HG02885 (cell line): ENCODE measurements around the gene SOX11.

ENCODE experiments used
- ATAC-seq: cut with Tn5 transposase; IDR thresholded peaks from one replicate; pipeline ENCODE4 v1.9.1; 2021; ENCODE audit warnings: mild to moderate bottlenecking; ENCODE audit not compliant: unreplicated experiment, poor library complexity

Gene SOX11

GRCh38 chr2:5691221-5691984, 781 bp upstream of the SOX11 start:
- no peak for ATAC-seq

DNA sequence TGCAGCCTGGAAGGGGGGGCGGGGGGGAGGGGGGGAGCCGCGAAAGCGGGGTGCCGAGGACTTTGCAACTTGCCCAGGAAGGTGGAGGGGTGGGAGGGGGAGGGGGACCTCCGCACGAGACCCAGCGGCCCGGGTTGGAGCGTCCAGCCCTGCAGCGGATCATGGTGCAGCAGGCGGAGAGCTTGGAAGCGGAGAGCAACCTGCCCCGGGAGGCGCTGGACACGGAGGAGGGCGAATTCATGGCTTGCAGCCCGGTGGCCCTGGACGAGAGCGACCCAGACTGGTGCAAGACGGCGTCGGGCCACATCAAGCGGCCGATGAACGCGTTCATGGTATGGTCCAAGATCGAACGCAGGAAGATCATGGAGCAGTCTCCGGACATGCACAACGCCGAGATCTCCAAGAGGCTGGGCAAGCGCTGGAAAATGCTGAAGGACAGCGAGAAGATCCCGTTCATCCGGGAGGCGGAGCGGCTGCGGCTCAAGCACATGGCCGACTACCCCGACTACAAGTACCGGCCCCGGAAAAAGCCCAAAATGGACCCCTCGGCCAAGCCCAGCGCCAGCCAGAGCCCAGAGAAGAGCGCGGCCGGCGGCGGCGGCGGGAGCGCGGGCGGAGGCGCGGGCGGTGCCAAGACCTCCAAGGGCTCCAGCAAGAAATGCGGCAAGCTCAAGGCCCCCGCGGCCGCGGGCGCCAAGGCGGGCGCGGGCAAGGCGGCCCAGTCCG, 540 bp downstream of the SOX11 start:
- ATAC-seq = no peak

DNA sequence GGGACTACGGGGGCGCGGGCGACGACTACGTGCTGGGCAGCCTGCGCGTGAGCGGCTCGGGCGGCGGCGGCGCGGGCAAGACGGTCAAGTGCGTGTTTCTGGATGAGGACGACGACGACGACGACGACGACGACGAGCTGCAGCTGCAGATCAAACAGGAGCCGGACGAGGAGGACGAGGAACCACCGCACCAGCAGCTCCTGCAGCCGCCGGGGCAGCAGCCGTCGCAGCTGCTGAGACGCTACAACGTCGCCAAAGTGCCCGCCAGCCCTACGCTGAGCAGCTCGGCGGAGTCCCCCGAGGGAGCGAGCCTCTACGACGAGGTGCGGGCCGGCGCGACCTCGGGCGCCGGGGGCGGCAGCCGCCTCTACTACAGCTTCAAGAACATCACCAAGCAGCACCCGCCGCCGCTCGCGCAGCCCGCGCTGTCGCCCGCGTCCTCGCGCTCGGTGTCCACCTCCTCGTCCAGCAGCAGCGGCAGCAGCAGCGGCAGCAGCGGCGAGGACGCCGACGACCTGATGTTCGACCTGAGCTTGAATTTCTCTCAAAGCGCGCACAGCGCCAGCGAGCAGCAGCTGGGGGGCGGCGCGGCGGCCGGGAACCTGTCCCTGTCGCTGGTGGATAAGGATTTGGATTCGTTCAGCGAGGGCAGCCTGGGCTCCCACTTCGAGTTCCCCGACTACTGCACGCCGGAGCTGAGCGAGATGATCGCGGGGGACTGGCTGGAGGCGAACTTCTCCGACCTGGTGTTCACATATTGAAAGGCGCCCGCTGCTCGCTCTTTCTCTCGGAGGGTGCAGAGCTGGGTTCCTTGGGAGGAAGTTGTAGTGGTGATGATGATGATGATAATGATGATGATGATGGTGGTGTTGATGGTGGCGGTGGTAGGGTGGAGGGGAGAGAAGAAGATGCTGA, 1.4 kb downstream of the SOX11 start:
- no peak for ATAC-seq

GRCh38 chr2:5694306-5694705, 2.1 kb downstream of the SOX11 start:
- ATAC-seq = no peak

GRCh38 chr2:5695654-5696403, 3.6 kb downstream of the SOX11 start:
- no peak for ATAC-seq

DNA sequence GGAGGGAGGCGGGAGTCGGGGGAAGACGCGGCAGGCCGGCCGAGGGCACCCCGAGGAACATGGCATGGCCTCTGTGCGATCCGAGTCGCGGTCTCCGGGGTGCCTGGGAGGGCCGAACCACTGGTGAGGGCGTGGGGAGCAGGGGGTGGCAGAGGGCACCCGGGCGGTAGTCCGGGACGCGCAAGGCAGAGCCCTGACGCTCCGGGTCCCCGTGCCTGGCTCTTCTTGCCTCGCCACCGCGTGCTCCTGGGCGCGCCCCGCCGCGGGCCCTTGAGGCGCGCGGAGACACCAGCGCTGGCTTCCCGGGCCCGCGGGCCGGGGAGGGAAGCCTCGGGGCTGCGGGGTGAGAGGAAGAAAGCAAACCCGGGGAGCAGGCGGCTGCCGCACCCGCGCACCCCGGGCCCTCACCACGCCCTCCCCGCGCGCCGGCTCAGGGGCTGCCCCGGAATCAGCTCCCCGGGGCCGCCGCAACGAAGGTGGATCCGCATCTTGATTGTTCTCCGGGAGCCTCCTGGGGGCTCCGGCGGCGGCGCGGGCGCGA, 4.3 kb downstream of the SOX11 start:
- no peak for ATAC-seq

- no peak for ATAC-seq
Observed at GRCh38 chr2:5696945-5697521, 4.8 kb downstream of the SOX11 start.

- ATAC-seq = no peak
Observed at GRCh38 chr2:5697562-5697961, 5.4 kb downstream of the SOX11 start.

DNA sequence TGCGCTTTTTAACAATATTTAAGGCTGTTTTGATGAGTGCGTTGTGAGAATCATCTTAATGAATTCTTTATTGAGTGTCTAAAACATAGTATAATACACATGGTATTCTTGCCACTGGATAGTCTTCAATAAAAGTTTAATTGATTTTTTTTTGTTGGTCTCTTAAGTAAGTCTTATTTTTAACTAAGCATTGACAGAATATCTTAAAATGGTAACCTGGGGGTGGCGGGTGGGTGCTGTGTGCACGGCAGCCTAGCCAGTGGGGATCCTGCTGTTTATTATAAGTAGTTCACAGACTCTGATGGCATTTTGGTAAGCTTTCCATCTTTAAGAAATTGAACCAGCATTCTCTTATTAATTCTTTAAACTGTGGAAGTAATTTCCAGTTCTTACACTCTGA, 6.0 kb downstream of the SOX11 start:
- ATAC-seq = no peak

DNA sequence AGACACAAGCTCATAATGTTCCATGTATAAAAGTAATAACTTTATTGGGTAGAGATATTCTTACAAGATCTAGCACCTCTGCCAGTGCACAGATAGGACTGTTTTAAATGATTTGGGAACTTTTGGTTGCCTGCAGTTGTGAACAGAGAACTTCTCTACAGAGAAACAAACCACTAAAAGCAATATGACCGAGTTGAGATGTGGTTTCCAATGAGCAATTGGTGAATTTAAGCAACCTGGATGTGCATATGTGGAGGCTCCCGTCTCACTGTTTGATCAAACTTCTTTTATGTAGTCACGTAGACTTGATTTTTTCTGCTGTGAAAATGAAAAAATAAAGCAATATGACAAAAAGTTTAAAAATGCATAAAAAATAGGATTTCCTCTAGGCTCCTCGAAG, 7.8 kb downstream of the SOX11 start:
- ATAC-seq = no peak

GRCh38 chr2:5700551-5700950, 8.4 kb downstream of the SOX11 start:
- ATAC-seq = no peak

DNA sequence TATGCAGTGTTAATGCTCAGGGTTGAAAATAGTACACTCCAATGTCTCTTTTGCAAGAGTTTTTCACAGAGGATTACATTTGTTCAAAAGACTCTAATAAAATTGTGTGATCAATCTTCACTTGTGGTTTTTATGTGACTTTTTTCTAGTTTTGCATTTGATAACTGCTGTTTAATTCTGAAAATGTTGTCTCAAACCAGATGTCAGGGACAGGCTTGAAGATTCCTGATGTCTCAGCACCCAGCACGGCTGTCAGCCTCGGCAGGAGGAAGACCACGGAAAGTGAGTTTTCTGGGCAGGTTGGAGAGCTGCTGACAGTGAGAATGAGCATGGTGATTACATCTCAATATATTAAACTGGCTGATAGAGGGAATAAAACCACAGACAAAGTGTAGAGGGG, 9.1 kb downstream of the SOX11 start:
- ATAC-seq = no peak

GRCh38 chr2:5703166-5703565, 11.0 kb downstream of the SOX11 start:
- no peak for ATAC-seq

DNA sequence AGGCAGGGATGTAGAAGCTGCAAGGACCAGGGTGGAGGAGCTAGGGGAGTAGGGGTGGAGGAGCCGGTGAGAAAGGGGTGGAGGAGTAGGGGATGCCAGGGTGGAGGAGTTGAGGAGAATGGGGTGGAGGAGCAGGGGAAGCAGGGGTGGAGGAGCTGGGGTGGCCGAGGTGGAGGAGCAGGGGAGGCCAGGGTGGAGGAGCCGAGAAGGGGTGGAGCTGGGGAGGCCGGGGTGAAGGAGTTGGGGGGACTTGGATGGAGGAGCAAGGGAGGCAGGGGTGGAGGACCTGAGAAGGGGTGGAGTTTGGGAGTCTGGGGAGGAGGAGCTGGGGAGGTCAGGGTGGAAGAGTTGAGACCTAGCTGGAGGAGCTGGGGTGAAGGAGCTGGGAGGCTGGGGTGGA, 13.3 kb downstream of the SOX11 start:
- no peak for ATAC-seq

- no peak for ATAC-seq
Observed at GRCh38 chr2:5706717-5707455, 14.7 kb downstream of the SOX11 start.

- no peak for ATAC-seq
Observed at GRCh38 chr2:5710615-5711014, 18.4 kb downstream of the SOX11 start.

GRCh38 chr2:5713101-5713500, 20.9 kb downstream of the SOX11 start:
- ATAC-seq = no peak

DNA sequence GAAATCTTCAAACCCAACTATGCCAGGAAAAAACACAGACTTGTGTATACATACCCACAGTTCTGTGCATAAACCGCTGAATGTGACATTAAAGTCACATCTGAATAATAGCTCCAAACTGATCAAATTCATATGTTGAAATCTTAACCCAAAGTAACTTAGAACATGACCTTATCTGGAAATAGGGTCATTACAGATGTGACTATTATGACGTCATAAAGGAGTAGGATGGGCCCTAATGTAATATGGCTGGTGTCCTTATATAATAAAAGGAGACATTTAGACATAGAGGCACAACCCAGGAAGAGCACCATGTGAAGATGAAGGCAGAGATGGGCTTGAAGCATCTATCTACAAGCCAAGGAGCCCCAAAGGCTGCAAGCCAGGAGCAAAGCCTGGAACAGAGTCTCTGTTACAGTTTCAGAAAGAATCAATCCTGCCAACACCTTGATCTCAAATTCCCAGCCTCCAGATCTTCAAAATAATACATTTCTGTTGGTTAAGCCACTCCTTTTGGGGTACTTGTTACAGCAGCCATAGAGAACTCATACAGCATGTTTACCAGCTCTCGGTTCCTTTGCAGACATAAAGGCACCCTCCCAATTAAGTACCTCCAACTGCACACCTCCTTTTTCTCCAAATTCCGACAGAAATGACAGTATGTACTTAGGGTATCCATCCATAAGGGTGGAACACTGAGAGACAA, 27.6 kb downstream of the SOX11 start:
- no peak for ATAC-seq
